NCI-H2107 treated with DMSO at 0.1 percent for 48 hours (cell line): Measurements from ENCODE around the gene KIAA0930.

Experiments
- DNase-seq: peaks from one replicate; lab custom pipeline; 2025; ENCODE audit not compliant: unreplicated experiment; lab: John Stamatoyannopoulos, UW

KIAA0930 gene

DNA sequence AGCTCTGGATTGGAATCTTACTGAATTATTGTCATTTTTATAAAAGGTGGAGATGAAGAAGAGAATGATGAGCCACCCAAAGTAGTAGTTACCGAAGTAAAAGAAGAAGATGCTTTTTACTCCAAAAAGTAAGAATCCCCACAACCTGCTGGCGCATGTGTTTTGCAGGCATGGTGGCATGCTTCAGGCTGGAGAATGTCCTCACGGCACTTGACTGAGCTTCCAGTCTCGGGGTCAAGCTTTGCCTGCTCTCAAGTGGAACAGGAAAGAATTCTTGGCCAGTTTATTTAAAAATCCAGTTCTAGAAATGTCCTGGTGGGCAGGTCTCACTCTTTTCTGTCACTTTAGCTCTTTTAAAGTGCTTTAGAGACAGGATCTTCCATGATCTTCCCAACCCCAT is 59.5 kb downstream of the KIAA0930 start:
- DNase-seq = no peak

DNA sequence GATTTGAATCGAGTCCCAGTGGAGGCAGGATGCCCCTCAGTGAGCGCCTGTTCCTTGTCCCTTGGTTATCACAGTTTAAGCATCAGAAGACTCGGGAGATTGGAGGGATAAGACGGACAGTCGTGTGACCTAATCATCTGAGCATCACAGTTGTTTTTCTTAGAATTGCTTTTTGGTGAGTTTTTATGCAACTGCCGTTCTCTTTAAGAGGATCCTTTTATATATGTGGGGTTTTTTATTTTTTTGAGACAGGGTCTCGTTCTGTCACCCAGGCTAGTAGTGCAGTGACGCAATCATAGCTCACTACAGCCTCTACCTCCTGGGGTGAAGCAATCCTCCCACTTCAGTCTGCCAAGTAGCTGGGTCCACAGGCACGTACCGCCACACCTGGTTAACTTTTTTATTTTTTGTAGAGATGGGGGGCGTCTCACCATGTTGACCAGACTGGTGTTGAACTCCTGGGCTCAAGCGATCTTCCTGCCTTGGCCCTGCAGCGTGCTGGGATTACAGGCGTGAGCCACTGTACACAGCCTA is 60.5 kb downstream of the KIAA0930 start:
- DNase-seq = no peak

DNA sequence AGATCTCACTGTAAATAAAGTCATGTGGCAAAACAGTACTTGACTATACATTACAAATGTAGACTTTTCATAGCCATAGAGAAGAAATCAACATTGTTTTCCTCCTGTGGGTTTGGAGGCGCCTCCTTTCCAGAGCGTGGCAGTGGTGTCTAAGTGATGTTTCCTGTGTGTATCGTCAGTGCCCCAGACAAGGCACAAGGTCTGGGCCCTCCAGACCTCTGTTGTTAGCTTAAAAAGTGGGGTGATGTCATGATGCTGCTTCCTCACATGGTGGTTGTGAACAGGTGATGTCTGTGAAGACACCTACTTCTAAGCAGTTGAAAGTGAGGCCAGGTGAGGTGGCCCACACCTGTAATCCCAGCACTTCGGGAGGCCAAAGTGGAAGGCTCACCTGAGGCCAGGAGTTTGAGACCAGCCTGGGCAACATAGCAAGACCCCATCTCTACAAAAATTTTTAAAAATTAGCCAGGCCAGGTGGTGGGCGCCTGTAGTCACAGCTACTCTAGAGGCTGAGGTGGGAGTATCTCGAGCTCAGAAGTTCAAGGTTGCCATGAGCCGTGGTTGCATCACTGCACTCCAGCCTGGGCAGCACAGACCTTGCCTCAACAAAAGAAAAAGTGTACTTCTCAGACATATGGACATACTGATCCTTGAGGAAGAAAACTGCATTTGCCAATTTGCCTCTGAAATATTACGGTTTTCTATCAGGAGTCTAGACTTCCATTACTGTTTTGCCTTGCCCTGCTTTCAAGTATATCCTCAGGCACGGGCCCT is 61.2 kb downstream of the KIAA0930 start:
- no peak for DNase-seq

DNA sequence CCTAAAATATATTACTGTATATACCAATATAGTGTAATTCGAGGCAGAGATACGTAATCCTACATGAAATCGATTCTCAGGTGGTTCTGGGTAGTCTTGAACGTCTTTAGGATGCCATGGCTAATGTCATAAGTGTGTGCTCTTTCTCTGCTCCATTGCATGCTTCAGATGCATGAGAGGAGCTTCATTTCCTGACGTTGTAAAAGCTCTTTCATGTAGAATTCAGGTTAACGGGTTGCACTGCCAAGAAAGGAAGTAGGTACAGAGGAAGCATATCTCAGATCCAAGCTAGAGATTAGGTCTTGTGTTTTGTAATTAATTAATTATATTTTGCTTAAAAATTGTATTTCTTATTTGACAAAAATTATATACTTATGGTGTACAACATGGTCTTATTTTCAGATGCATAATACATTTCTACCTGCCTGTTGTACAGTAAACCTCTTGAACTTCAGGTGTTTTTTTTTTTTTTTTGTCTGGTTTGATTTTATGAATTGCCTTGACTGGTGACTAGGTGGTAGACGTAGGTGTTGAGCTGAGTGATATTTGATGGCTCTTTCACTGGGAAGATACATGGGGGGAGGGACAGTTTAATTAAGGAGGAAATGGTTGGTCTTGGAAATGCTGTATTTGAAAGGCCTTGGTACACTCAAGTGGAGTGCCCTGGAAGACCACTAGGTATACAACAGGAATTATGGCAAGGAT is 67.7 kb downstream of the KIAA0930 start:
- no peak for DNase-seq

DNA sequence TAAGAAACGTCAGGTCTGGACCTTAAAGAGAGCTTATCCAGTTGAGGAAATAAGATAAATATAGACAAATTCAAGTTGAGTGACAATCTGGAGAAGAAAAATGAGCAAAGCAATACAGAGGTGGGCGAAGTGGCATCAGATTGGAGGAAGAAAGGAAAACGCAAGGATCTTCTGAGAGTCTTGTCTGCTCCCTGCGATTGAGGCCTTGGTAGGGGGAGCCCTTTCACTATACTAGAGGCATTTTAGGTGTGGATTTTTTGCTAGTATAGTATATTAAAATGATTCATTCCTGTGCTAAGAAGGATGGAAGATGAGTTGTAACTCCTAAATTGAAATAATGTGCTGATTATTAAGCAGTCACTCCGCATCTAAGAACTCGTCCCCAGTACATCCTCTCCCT is 68.9 kb downstream of the KIAA0930 start:
- no peak for DNase-seq

DNA sequence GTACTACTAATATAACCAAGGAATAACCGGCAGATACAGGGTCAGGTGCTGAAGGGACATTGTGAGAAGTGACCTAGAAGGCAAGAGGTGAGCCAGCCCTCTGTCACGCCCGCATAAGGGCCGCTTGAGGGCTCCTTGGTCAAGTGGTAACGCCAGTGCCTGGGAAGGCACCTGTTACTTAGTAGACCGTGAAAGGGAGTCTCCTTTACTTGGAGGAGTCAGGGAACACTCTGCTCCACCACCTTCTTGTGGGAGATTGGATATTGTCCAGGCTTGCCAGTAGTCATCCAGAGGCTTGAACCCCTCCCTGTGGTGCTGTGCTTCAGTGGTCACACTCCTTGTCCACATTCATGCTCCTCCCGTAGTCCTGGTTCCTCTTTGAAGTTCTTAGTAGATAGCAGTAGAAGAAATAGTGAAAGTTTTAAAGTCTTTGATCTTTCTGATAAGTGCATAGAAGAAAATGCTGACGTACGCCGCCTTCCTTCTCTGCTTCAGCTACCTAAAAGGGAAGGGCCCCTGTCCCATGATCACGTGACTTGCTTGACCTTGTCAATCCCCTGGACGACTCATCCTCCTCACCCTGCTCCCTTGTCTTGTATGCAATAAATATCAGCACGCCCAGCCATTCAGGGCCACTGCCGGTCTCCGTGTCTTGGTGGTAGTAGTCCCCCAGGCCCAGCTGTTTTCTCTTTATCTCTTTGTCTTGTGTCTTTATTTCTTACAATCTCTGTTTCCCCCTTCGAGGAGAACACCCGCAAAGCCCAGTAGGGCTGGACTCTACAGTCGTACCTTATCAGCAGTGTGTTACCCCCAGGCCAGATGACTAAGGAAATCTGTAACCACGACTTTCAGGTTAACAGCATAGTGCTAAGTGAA is 70.9 kb downstream of the KIAA0930 start:
- no peak for DNase-seq

DNA sequence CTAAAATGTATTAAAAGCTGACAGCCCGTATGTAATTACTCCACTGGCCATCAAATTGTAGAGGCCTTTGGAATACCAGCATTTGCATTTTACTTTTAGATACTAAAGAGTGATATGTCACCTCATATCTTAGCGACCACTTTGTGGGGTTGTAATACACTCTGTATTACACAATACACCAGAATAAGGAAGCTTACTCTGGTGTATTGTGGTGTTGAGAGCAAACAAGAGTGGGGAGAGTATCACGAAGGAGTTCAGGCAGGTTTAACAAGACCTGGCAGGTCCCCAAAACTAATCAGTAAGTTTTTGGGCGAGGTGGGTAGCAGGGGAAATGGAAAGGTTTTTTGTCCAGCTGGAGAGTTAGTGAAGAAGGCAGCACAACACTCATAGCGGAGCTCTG is 73.8 kb downstream of the KIAA0930 start:
- DNase-seq = no peak

DNA sequence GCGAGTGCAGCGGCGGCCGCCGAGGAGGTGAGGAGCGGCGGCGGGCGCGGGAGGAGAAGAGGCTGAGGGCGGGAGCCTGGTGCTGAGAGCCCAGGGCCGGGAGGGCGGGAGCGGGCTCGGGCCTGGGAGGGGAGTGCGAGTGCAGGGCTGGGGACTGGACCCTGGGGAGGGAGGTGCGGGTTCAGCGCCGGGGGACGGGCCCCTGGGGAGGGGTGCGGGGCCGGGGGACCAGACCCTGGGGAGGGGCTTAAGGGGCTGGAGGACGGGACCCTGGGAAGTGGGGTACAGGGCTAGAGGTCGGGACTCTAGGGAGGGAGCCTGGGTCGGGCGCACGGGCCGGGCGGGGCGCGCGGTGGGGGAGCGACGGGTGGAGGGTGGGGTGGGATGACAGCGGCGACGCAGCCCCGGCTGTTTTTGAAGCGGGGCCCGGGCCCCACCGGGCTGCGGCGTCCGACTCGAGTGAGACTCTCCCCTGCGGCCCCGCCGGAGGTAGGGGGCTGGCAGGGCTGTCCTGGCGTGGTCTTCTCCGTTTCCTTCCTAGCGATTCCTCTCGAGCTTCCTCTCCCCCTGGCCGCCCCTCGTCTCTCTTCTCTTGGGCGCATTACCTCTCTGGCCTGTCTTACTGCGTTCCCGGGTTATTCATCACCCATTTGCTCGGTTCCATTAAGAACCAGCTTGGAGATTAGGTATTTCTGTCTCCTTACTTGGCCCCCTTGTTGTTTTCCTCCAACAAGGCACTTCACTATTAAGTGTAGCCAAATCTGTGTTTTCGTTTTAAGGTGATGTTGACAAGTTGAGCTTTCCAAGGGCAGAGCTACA is 76.2 kb downstream of the KIAA0930 start:
- no peak for DNase-seq

DNA sequence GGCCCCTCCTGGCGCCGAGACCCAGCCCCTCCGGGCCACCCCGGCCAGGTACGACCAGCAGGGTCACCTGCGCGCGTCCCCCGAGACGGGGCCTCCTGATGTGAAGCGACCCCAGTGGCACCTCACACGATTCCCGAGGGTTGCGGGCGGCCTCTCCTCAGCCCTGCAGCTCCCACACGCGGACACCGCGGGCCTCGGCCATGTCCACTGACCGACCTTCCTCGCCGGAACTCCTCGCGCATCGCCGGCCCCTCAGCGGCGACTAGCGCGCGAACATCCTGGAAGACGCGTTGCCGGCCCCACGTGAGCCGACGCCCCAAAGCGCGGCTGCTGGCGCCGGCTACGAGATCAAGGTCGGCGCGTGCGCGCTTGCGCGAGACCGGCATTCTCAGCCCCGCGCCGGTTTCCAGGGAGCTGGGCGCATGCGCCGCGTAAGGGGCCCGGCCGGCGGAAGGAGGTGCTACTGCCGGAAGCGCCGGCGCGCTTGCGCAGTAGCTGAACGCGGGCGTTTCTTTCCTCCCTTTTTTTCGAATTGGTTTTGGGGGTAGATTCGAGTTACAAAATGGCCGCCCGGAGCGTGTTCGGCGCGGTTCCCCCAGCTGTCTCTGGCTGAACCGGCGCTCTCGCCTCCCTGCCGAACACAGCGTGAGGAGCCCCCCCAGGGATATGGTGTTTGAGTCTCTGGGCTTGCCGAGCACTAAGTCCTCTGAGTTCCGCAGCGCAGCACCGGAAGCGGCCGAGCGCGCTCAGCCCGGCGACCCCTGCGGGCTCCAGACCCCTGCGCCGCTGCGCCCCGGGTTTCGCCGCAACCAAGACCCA is 77.0 kb downstream of the KIAA0930 start, which contains the start of gene NUP50:
Gene NUP50, plus strand, starts transcription at position 475 of the 819 bp plus-strand sequence. CDS start 4,253 bp downstream, outside the sequence.
- peak; percentile 83 for DNase-seq

DNA sequence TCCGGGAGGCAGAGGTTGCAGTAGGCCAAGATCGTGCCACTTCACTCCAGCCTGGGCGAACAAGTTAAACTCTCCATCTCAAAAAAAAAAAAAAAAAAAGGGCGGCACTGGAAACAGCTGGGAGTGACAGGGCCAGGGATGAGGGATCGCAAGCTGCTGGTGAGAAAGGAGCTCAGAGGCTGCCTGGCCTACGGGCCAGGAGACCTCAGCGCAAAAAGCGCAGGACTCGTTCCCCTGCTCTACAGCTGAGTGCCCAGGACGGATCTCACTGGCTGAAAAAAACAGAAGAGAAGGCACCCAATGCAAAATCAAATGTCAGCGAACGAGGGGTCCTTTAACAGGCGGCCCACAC is 77.6 kb downstream of the KIAA0930 start:
- no peak for DNase-seq

DNA sequence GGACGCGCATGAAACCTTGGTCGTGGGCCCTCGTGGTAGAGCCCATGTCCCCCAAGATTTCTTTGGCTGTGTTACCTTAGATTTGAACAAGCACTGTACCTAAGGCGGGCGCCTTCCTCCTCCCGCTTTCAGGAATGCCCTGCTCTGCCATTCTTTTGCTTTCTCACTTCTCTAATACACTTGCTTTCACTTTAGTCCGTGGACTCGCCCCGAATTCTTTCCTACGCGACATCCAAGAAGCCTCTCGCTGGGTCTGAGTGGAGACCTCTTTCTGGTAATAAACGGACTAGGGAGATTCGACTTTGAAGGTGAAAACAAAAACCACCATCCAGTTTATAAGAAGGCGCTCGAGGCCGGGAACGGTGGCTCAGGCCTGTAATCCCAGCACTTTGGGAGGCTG is 78.2 kb downstream of the KIAA0930 start:
- no peak for DNase-seq

DNA sequence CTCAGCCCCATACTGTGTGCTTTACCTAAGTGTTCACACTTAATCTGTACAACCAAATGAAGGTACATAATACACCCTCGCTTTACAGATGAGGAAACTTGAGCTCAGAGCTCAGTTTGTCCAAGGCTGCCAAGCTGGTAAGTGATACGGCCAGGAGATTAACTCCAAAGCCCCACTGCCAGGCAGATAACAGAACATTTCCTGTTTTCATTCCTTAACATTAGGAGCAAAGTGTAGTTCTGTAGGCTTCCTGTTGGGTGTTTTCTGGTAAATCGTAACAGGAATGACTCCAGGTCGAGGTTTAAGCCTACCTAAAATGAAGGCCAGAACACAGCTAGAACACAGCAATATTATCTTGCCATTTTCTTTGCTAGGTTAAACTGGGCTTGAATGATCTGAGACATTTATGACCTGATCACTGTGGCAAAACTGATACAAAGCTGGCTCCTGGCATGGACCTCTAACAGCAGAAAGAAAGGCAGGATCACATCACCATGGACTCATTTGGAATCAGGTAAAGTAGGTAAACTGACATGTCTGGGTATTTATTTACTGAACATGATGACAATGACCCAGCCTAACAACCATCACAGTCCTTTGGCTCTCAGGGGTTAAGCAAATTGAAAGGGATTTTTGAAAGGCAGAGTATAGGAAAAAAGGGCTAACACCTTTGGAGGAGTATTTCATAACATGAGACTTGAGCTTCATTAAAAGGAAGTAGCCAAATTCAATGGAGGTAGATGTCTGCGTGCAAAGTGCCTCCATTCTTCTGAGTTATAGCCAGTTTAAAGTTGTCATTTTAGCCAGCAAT is 80.8 kb downstream of the KIAA0930 start:
- no peak for DNase-seq

DNA sequence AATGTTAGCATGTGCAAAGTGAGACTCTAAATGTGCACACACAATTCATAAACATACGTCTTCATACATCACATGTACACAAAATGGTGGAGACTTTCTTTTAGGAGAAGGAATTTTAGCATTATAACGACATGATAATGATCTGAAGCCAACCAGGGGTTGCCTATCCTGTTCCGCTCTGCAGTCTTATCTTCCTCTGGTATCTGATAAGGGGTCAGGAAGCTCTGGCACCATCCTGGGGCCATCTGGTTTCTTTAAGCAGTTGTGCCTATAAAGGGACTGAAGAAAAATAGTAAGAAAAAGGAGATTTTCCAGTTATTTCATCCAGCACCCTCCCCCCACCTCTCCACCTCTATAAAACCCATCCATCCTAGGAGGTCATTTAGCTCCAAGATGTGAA is 82.8 kb downstream of the KIAA0930 start:
- DNase-seq = no peak

DNA sequence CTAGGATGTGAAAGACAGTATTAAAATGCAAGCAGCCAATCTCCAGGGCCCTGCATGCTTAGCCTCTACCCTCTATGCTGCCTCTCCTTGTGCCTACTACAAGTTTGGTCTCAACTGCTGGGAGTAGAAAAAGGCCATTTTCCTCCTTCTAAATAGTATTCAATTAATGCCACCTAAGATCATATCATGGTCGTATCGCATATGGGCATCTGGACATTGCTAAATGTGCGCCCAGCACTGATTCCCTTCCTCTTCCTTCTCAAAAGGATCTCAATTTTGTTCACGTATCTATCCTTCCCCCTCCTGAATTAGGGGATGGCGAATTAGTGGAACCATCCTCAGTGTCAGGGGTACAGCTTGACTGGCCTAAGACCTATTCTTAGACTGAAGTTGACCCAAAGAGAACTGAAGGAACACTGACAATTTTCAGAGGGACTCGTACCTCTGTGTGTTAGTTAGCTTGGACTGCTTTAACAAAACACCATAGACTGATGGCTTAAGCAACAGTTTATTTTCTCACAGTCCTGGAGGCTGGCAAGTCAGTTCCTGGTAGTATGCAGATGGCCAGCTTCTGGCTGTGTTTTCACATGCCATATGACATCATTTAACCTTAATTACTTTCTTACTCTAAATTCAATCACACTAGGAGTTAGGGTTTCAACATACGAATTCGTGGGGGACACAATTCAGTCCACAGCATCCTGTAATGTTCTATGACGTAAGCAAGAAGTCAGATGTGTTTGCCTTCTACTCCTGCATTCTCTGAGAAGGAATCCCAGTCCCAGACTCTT is 85.4 kb downstream of the KIAA0930 start:
- no peak for DNase-seq

DNA sequence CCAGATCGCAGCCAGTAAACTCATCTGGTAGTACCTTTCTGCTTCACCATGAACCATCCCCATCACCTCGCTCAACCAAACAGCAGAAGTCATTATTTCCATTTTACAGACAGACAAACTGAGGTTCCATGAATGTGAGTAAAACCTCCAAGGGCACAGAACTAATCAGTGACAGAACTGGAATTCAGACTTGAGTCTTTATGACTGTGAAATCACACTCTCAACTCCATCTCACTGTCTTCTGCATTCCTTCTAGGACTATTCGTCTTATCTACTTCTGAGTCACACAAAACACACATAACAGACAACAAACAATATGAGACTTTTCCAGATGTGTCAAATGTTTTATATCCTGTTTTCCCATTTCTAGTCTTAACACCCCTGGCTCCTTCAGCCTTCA is 86.3 kb downstream of the KIAA0930 start:
- DNase-seq = no peak

DNA sequence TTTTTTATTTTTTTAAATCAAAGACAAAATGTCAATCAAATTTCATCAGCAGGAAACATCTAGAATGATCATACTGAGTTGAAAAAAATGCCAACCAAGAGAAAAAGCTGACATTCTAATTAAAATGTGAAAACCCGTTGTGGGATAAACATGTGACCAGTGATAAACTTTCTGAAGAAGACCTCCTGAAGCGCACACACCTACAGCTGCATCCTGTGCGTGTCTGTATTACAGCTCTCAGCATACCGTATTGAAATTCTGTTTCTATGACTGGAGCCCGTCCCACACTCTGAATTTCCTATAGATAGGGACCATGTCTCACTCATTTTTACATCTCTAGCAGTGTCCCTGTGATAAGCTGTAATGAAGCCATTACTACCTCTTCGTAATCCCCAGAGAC is 89.2 kb downstream of the KIAA0930 start:
- DNase-seq = no peak

DNA sequence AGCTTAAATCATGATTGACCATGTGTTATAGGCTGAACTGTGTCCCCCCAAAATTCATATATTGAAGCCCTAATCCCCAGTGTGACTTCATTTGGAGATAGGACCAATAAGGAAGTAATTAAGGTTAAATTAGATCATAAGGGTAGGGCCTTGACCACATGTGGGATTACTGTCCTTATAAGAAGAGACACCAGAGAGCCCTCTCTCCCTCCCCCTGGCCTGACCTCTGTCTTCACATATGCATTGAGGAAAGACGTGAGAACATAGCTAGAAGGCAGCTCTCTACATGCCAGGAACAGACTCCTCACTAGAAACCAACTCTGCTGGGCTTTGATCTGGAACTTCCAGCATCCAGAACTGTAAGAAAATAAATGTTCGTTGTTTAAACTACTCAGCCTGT is 90.6 kb downstream of the KIAA0930 start:
- no peak for DNase-seq

DNA sequence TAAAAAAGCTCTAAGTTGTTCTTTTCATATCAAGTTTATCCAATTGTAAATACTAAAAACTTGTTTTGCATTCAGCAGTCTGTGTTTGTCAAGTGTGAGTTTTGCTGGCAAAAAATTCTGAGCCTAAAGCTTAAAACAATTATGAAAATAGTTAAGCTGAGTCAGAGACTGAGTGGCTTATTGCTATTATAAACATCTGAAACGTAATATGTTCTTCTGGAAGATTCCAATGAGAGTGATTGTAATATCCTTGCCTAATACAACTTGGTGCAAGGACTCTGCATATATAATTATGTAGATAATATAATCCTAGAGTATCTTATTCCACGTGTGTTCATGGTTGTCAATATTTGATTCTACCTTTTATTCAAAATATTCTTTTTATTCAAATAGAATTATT is 91.0 kb downstream of the KIAA0930 start:
- DNase-seq = no peak
